ENCODE measurements around the gene NUDT9.
A peak's percentile ranks its signal among the peaks of the same experiment; 100 is the strongest.
"Not testable (repeated sequence)": the region's sequence is repeated elsewhere in the genome, so short reads cannot be mapped to it uniquely, and the experiment has no call there.

The NUDT9 gene

GRCh38 chr4:87478732-87479250 lies 56.4 kb downstream of the NUDT9 start:
- FAIRE-seq, result no peak
- TF ChIP-seq TAF1 (IDR thresholded peaks at IDR 0.05; ENCODE audit: borderline replicate concordance, low read depth, low read length), result no peak
- no peak for DNase-seq (ENCODE audit: insufficient read length)

- TF ChIP-seq TAF1 (IDR thresholded peaks at IDR 0.05; ENCODE audit: borderline replicate concordance, low read depth, low read length), result no peak
- no peak for TF ChIP-seq POLR2A (IDR thresholded peaks at IDR 0.05; ENCODE audit: low read depth, low read length)
- no peak for TF ChIP-seq POLR2AphosphoS5 (IDR thresholded peaks at IDR 0.05; ENCODE audit: low read depth, low read length)
- DNase-seq (ENCODE audit: insufficient read length), result no peak
- FAIRE-seq, result no peak
Observed at GRCh38 chr4:87481377-87481776, 59.0 kb downstream of the NUDT9 start.

GRCh38 chr4:87483247-87483646 lies 60.9 kb downstream of the NUDT9 start:
- not testable (repeated sequence) for DNase-seq (ENCODE audit: insufficient read length); FAIRE-seq

GRCh38 chr4:87488666-87489065 lies 66.3 kb downstream of the NUDT9 start:
- not testable (repeated sequence) for FAIRE-seq; DNase-seq (ENCODE audit: insufficient read length)

- FAIRE-seq, result no peak
- DNase-seq (ENCODE audit: insufficient read length), result no peak
- TF ChIP-seq POLR2A (IDR thresholded peaks at IDR 0.05; ENCODE audit: low read depth, low read length) (no peak), POLR2AphosphoS5 (IDR thresholded peaks at IDR 0.05; ENCODE audit: low read depth, low read length) (no peak), TAF1 (IDR thresholded peaks at IDR 0.05; ENCODE audit: borderline replicate concordance, low read depth, low read length) (no peak)
Observed at GRCh38 chr4:87489678-87490077, 67.3 kb downstream of the NUDT9 start.

GRCh38 chr4:87490664-87491369 lies 68.4 kb downstream of the NUDT9 start:
- TF ChIP-seq POLR2AphosphoS5 (IDR thresholded peaks at IDR 0.05; ENCODE audit: low read depth, low read length) (no peak), POLR2A (IDR thresholded peaks at IDR 0.05; ENCODE audit: low read depth, low read length) (no peak), TAF1 (IDR thresholded peaks at IDR 0.05; ENCODE audit: borderline replicate concordance, low read depth, low read length) (no peak)
- FAIRE-seq (no peak), DNase-seq (ENCODE audit: insufficient read length) (no peak)

- TF ChIP-seq POLR2A (IDR thresholded peaks at IDR 0.05; ENCODE audit: low read depth, low read length) (no peak), TAF1 (IDR thresholded peaks at IDR 0.05; ENCODE audit: borderline replicate concordance, low read depth, low read length) (no peak), POLR2AphosphoS5 (IDR thresholded peaks at IDR 0.05; ENCODE audit: low read depth, low read length) (no peak)
- no peak for FAIRE-seq
- no peak for DNase-seq (ENCODE audit: insufficient read length)
Observed at GRCh38 chr4:87491436-87491835, 69.1 kb downstream of the NUDT9 start.

- FAIRE-seq; DNase-seq (ENCODE audit: insufficient read length): not testable (repeated sequence)
Observed at GRCh38 chr4:87491851-87492250, 69.5 kb downstream of the NUDT9 start.

GRCh38 chr4:87493115-87493514 lies 70.7 kb downstream of the NUDT9 start:
- FAIRE-seq (no peak), DNase-seq (ENCODE audit: insufficient read length) (no peak)
- TF ChIP-seq POLR2AphosphoS5 (IDR thresholded peaks at IDR 0.05; ENCODE audit: low read depth, low read length), result no peak

- no peak for FAIRE-seq
- TF ChIP-seq POLR2AphosphoS5 (IDR thresholded peaks at IDR 0.05; ENCODE audit: low read depth, low read length), result no peak
- TF ChIP-seq POLR2A (IDR thresholded peaks at IDR 0.05; ENCODE audit: low read depth, low read length), result no peak
- no peak for TF ChIP-seq TAF1 (IDR thresholded peaks at IDR 0.05; ENCODE audit: borderline replicate concordance, low read depth, low read length)
- no peak for DNase-seq (ENCODE audit: insufficient read length)
Observed at GRCh38 chr4:87497159-87497558, 74.8 kb downstream of the NUDT9 start.

- no peak for TF ChIP-seq POLR2A (IDR thresholded peaks at IDR 0.05; ENCODE audit: low read depth, low read length)
- TF ChIP-seq TAF1 (IDR thresholded peaks at IDR 0.05; ENCODE audit: borderline replicate concordance, low read depth, low read length), result no peak
- no peak for TF ChIP-seq POLR2AphosphoS5 (IDR thresholded peaks at IDR 0.05; ENCODE audit: low read depth, low read length)
- FAIRE-seq, result no peak
Observed at GRCh38 chr4:87497578-87497977, 75.2 kb downstream of the NUDT9 start.

GRCh38 chr4:87498446-87498900 lies 76.1 kb downstream of the NUDT9 start:
- TF ChIP-seq POLR2AphosphoS5 (IDR thresholded peaks at IDR 0.05; ENCODE audit: low read depth, low read length) (no peak), POLR2A (IDR thresholded peaks at IDR 0.05; ENCODE audit: low read depth, low read length) (no peak), TAF1 (IDR thresholded peaks at IDR 0.05; ENCODE audit: borderline replicate concordance, low read depth, low read length) (no peak)
- FAIRE-seq (peak; percentile 24), DNase-seq (ENCODE audit: insufficient read length) (no peak)

More at GRCh38 chr4:87497578-87497977, 75.2 kb downstream of the NUDT9 start:
- no peak for DNase-seq (ENCODE audit: insufficient read length)

- no peak for DNase-seq (ENCODE audit: insufficient read length)
- FAIRE-seq, result peak; percentile 84
- TF ChIP-seq TAF1 (IDR thresholded peaks at IDR 0.05; ENCODE audit: borderline replicate concordance, low read depth, low read length) (no peak), POLR2A (IDR thresholded peaks at IDR 0.05; ENCODE audit: low read depth, low read length) (no peak), POLR2AphosphoS5 (IDR thresholded peaks at IDR 0.05; ENCODE audit: low read depth, low read length) (no peak)
Observed at GRCh38 chr4:87499403-87500091, 77.2 kb downstream of the NUDT9 start.
